Vagina (tissue), 2 donors: ENCODE data around the gene SIDT2. TPM values are rescaled to one million over a fixed set of nuclear protein-coding genes. Genes with fewer than 3 reads are reported as not detected.

Experiments
- DNase-seq, 2 donors: peaks; one replicate each; pipeline ENCODE4 v3.0.0-alpha.2; 2017; ENCODE audit errors: extremely low spot score in 2 of 2
- H3K27ac ChIP-seq: fragments of 200-600 bp; sonication (generic); one replicate; pipeline ENCODE4 v1.5.1; 2019
- H3K27me3 ChIP-seq: fragments of 200-600 bp; sonication (generic); one replicate; pipeline ENCODE4 v1.5.1; 2019
- H3K36me3 ChIP-seq, 2 donors: fragments of 200-600 bp; sonication (generic); one replicate each; pipeline ENCODE4 v1.5.1; 2017 to 2019
- H3K4me1 ChIP-seq: fragments of 200-600 bp; sonication (generic); one replicate; pipeline ENCODE4 v1.5.1; 2019
- H3K4me3 ChIP-seq, 2 donors: fragments of 200-600 bp; sonication (generic); 1 replicate in 1 of 2; 2 replicates in 1 of 2; pipeline ENCODE4 v1.5.1; 2016 to 2019
- H3K9me3 ChIP-seq: fragments of 200-600 bp; sonication (generic); one replicate; pipeline ENCODE4 v1.5.1; 2019
- CTCF ChIP-seq, 3 experiments: fragments of 450-650 bp in 2 of 3; fragments of 200-600 bp in 1 of 3; sonication (generic) in 1 of 3; IDR thresholded peaks; one replicate each; pipeline ENCODE4 v1.5.1; 2017 to 2019; ENCODE audit warnings: antibody characterized with exemption in 3 of 3, mild to moderate bottlenecking in 2 of 3, moderate library complexity in 2 of 3
- POLR2A ChIP-seq, 2 donors: fragments of 450-650 bp; IDR thresholded peaks; one replicate each; pipeline ENCODE4 v1.6.1; 2017; ENCODE audit warnings: antibody characterized with exemption in 2 of 2, mild to moderate bottlenecking in 2 of 2, moderate library complexity in 2 of 2
- POLR2AphosphoS5 ChIP-seq, 2 donors: sonication (generic); formaldehyde crosslinking; IDR thresholded peaks; one replicate each; pipeline ENCODE4 v1.9.0; 2017; ENCODE audit warnings: antibody characterized with exemption in 2 of 2, mild to moderate bottlenecking in 2 of 2, low read depth in 1 of 2; ENCODE audit not compliant: insufficient read depth in 1 of 2
- intact Hi-C: fragments of 100-400 bp; cut with DNase I; formaldehyde crosslinking; loops from one replicate; pipeline ENCODE4 v1.15.1; 2023
- total RNA-seq: library from RNA; depleted of rRNA; stranded (reverse); fragments of >200 nt; gene quantifications from one replicate; pipeline ENCODE4 v1.2.3, GENCODE V29; 2016

Gene SIDT2
- total RNA-seq, 1 donor from 2014 or later, result 24.8 TPM

GRCh38 chr11:117160826-117161225 lies 17.7 kb upstream of the SIDT2 start:
- Histone ChIP-seq H3K27ac (no peak overlapping the region), H3K4me1 (peaks cover 2% of the 10 kb centered on the region), H3K36me3 (peaks cover 0 to 61% of the 10 kb centered on the region in 2 donors), H3K4me3 (no peak overlapping the region), H3K9me3 (no peaks in the 10 kb centered on the region), H3K27me3 (no peaks in the 10 kb centered on the region)
- DNase-seq, result no peak
- intact Hi-C loops, result no loop called here
- no peak for TF ChIP-seq POLR2AphosphoS5 (IDR thresholded peaks at IDR 0.05; ENCODE audit: insufficient read depth in 1 of 2, low read depth in 1 of 2)
- TF ChIP-seq CTCF (IDR thresholded peaks at IDR 0.05), result no peak
- TF ChIP-seq POLR2A (IDR thresholded peaks at IDR 0.05), result no peak

- TF ChIP-seq POLR2AphosphoS5 (IDR thresholded peaks at IDR 0.05; ENCODE audit: insufficient read depth in 1 of 2, low read depth in 1 of 2), result no peak
- TF ChIP-seq POLR2A (IDR thresholded peaks at IDR 0.05), result no peak
- no peak for TF ChIP-seq CTCF (IDR thresholded peaks at IDR 0.05)
- no peak overlapping the region for H3K27ac ChIP-seq
- no peak overlapping the region for H3K4me3 ChIP-seq
- H3K36me3 ChIP-seq, result peaks cover 0 to 73% of the 10 kb centered on the region in 2 donors
- no peaks in the 10 kb centered on the region for H3K4me1 ChIP-seq
- intact Hi-C loops, result no loop called here
- no peak for DNase-seq
- no peaks in the 10 kb centered on the region for H3K27me3 ChIP-seq
- no peaks in the 10 kb centered on the region for H3K9me3 ChIP-seq
Measured at GRCh38 chr11:117166491-117166890, 12.1 kb upstream of the SIDT2 start.

- no peak overlapping the region for H3K4me3 ChIP-seq
- H3K9me3 ChIP-seq, result no peaks in the 10 kb centered on the region
- no peak for TF ChIP-seq CTCF (IDR thresholded peaks at IDR 0.05)
- no peak for TF ChIP-seq POLR2A (IDR thresholded peaks at IDR 0.05)
- no peak for TF ChIP-seq POLR2AphosphoS5 (IDR thresholded peaks at IDR 0.05; ENCODE audit: insufficient read depth in 1 of 2, low read depth in 1 of 2)
- intact Hi-C loops, result loop anchor here (10.0 kb wide), 1 partner anchor 55 kb away; no protein-coding TSS in a partner anchor
- H3K4me1 ChIP-seq, result peaks cover 5% of the 10 kb centered on the region
- no peaks in the 10 kb centered on the region for H3K27me3 ChIP-seq
- H3K36me3 ChIP-seq, result peaks cover 0 to 41% of the 10 kb centered on the region in 2 donors
- H3K27ac ChIP-seq, result no peak overlapping the region
- DNase-seq, result no peak
Measured at GRCh38 chr11:117169736-117170135, 8.8 kb upstream of the SIDT2 start.

- Histone ChIP-seq H3K9me3 (no peaks in the 10 kb centered on the region), H3K4me3 (no peak overlapping the region), H3K27ac (no peak overlapping the region), H3K36me3 (peaks cover 0 to 38% of the 10 kb centered on the region in 2 donors), H3K27me3 (no peaks in the 10 kb centered on the region), H3K4me1 (peaks cover 5% of the 10 kb centered on the region)
- TF ChIP-seq POLR2AphosphoS5 (IDR thresholded peaks at IDR 0.05; ENCODE audit: insufficient read depth in 1 of 2, low read depth in 1 of 2) (no peak), CTCF (IDR thresholded peaks at IDR 0.05) (no peak), POLR2A (IDR thresholded peaks at IDR 0.05) (no peak)
- no peak for DNase-seq
- intact Hi-C loops, result loop anchor here (10.0 kb wide), 1 partner anchor 55 kb away; no protein-coding TSS in a partner anchor
Measured at GRCh38 chr11:117170210-117170609, 8.3 kb upstream of the SIDT2 start.

GRCh38 chr11:117171007-117171403 lies 7.5 kb upstream of the SIDT2 start:
- no peak for TF ChIP-seq CTCF (IDR thresholded peaks at IDR 0.05)
- no peak for TF ChIP-seq POLR2AphosphoS5 (IDR thresholded peaks at IDR 0.05; ENCODE audit: insufficient read depth in 1 of 2, low read depth in 1 of 2)
- no peak for TF ChIP-seq POLR2A (IDR thresholded peaks at IDR 0.05)
- H3K27ac ChIP-seq, result no peak overlapping the region
- intact Hi-C loops, result loop anchor here (10.0 kb wide), 1 partner anchor 54 kb away; no protein-coding TSS in a partner anchor
- DNase-seq, result no peak
- H3K36me3 ChIP-seq, result peaks cover 0 to 31% of the 10 kb centered on the region in 2 donors
- H3K9me3 ChIP-seq, result no peaks in the 10 kb centered on the region
- no peaks in the 10 kb centered on the region for H3K27me3 ChIP-seq
- no peak overlapping the region for H3K4me3 ChIP-seq
- H3K4me1 ChIP-seq, result peaks cover 5% of the 10 kb centered on the region
